Mononuclear cell (primary cell): ENCODE measurements around the gene CPNE8. TPM values are rescaled to one million over a fixed set of nuclear protein-coding genes. Genes with fewer than 3 reads are reported as not detected.
A peak's percentile ranks its signal among the peaks of the same experiment; 100 is the strongest.

Source experiments
- H3K27me3 ChIP-seq: 2 replicates; pipeline ENCODE4 v1.6.0; 2011; ENCODE audit warnings: low read length, control low read depth; ENCODE audit not compliant: insufficient read depth
- H3K4me1 ChIP-seq: 2 replicates; pipeline ENCODE4 v1.5.1; 2011; ENCODE audit warnings: mild to moderate bottlenecking, low read length, control low read depth; ENCODE audit not compliant: insufficient read depth
- H3K4me3 ChIP-seq: 2 replicates; pipeline ENCODE4 v1.5.1; 2011; ENCODE audit warnings: mild to moderate bottlenecking, low read length, moderate library complexity
- H3K9me3 ChIP-seq: 2 replicates; pipeline ENCODE4 v1.5.1; 2011; ENCODE audit warnings: low read depth, mild to moderate bottlenecking, control low read depth, low read length
- total RNA-seq: library from RNA; depleted of rRNA; stranded (reverse); fragments of >200 nt; gene quantifications from one replicate; pipeline ENCODE4 v1.2.3, GENCODE V29; 2012

CPNE8 gene
- total RNA-seq, 1 donor, result 8.5 TPM

DNA sequence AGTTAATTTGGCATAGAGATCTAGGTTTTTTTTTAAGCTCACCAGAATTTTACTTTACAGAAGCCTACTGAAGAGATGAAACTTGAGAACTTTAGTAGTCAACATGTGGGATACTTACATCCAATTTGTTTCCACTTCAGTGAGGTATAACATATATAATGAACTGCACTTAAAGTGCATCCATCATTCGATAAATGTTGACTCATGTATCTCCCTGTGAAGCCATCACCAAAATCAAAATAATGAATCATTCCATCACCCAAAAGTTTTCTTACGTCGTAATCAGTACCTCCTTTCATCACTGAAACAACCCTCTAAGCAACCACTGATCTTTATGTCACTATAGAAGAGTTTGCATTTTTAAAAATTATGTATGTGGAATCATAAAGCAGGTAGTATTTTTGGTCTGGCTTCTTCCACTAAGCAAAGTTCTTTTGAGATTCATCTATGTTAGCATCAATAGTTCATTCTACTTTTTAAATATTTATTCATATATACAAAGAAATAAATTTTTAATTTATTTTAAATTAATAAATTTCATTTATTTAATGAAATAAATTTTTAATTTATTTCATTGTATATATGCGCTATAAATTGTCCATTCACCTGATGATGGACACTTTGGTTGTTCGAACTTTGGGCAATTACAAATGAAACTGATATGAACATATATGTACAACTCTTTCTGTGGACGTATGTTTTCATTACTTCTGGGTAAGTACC, 2.0 kb upstream of the CPNE8 start:
- Histone ChIP-seq H3K4me1 (peaks cover 27% of the 10 kb centered on the region), H3K27me3 (no peaks in the 10 kb centered on the region), H3K9me3 (no peaks in the 10 kb centered on the region), H3K4me3 (peak overlapping the region; percentile 58)

DNA sequence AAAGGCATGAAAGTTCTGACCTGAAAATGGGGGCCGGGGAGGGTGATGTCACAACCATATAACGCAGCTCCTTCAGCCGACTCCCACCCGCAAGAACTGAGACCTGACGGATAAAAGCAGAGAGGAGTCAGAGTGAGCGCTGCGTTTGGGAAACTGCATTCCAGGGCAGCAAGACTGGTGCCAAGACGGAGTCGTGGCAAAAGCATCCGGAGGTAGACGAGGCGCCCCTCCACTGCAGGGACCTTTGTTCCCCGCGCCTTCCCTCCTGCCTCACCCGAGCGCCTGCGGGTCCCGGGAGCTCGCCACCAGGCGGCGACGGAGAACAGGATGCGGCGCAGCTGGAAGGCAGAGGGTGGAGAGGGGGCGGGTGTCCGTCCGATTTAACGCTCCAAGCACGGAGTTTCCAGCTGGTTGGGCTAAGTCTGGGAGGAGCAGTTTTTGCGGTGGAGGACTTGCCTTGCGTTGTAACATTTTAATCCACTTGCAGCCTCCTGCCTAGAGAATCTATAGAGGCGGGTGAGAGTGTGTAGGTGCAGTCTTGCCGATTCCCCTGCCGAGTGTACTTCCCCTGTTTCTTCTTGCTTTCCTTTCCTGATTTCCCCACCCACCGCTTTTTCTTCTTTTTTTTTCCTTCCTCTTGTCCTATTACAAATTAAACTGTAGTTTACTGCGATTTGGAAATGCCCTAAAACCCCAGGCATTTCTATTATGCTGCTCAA, 1.2 kb upstream of the CPNE8 start:
- no peaks in the 10 kb centered on the region for H3K27me3 ChIP-seq
- H3K9me3 ChIP-seq, result no peaks in the 10 kb centered on the region
- H3K4me3 ChIP-seq, result peak overlapping the region; percentile 58
- H3K4me1 ChIP-seq, result peaks cover 27% of the 10 kb centered on the region

DNA sequence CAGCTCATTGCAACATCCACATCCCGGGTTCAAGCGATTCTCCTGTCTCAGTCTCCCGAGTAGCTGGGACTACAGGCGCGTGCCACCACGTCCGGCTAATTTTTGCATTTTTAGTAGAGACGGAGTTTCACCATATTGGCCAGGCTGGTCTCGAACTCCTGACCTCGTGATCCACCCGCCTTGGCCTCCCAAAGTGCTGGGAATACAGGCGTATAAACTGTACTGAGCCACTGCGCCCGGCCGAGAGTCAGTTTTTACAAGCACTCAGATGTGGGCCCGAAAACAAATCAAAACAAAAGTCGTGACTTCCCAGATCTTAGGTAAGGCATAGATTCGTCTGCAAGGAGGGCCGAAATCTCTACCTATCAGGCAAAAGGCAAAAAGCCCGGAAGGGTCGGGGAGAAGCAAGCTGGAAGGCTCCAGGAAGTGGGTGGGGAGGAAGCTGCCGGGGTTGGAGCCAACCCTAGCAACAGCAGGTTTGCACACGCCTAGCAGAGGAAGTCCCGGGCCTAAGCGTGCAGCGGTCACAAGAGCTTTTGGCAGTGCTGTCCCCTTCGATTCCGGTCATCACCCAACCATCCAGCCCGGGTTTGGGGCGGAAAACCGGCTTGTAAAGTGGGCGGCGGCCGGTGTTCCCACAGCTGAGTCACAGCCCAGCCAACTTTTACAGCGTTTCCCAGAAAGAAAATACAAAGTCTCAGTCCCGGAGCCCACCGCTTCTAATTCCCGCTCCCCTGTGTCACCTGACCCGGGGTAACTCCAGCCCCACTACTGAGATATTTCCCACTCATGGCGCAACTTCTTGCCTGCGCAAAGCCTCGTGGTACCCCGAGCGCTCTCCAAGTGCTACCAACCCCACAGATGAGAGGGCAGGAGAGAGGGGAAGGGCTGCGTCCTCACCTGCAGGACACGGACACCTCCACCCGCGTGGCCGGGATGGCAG, 583 bp downstream of the CPNE8 start:
- Histone ChIP-seq H3K4me3 (peak overlapping the region; percentile 58), H3K27me3 (no peaks in the 10 kb centered on the region), H3K9me3 (no peaks in the 10 kb centered on the region), H3K4me1 (peaks cover 27% of the 10 kb centered on the region)

DNA sequence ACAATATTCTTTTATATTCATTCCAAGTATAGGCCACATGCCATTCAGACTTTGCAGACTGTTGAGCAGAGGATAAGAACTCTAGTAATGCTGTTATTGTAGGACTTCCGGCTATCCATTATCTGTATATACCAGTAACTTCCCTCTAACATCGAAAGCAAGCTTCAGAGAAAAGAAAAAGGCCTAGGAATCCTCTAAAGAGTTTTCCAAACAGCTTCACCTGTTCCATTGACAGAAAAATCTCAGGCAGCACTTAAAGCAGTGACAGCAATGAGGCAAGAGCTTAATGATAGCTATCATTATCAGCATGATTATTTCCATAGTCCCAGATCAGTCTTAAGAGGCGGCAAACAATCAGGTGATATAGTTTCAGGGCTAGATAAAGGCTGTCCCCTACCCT, 1.8 kb downstream of the CPNE8 start:
- Histone ChIP-seq H3K4me3 (no peak overlapping the region), H3K9me3 (no peaks in the 10 kb centered on the region), H3K27me3 (no peaks in the 10 kb centered on the region), H3K4me1 (peaks cover 27% of the 10 kb centered on the region)

DNA sequence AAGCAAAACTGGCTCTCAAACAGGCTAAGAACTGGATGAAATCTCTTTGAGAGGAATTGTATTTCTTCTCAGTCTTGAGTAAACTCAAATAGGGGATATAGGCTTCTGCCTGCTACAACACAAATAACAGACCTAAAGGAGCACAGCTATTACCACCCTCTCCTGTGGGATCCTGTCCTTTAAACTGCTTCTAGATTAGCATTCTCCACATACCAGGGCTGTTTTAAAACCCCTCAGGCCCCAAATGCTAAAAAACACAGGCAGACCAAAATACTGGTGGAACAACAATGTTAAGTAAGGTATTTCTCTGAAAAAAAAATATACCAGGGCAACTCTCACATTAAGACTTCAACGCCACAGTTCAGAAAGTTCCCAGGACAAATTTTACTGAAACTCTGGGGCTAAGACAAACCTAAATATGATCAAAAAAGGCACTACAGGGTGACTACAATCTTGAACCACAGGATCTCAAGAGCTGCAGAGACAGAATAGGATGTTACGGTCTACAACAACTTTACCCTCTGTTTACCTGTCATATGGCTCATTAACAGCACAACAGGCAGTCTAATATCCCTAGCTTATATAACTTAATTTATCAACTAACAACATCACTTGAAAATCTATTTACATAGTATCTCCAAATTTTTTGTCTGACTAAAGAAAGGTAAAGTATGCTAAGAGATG, 7.2 kb downstream of the CPNE8 start:
- Histone ChIP-seq H3K27me3 (no peaks in the 10 kb centered on the region), H3K9me3 (no peaks in the 10 kb centered on the region), H3K4me1 (peaks cover under 1% of the 10 kb centered on the region), H3K4me3 (no peak overlapping the region)

DNA sequence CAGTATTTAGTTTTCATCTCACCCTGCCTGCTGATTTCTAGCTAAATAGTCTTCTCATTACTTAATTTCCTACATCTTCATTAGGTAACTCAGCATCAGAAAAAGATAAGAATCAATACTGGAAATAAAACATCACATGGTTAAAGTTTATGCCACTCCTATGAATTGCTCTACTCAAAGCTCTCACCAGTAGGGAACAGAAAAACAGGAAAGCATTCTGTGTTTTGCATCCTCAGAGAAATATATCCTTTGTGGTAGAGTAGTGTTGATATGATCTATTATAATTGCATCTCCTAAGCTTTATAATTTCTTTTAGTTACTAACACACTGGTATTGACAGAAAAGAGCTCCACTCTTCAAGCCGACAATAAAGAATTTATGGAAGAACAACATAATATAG, 9.9 kb downstream of the CPNE8 start:
- no peaks in the 10 kb centered on the region for H3K27me3 ChIP-seq
- H3K4me1 ChIP-seq, result no peaks in the 10 kb centered on the region
- no peaks in the 10 kb centered on the region for H3K9me3 ChIP-seq
- no peak overlapping the region for H3K4me3 ChIP-seq

DNA sequence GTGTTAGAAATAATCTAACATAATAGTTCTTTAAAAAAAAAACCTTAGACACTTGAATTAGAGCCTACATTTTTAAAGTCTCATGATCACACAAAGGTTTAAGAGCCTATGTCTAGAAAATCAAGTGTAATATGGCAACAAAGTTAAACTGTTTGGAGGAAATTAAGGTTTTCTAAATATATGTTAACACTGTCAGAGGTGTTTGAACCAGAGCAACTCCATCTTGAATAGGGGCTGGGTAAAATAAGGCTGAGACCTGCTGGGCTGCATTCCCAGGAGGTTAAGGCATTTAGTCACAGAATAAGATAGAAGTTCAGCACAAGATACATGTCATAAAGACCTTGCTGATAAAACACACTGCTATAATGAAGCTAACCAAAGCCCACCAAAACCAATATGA, 12.4 kb downstream of the CPNE8 start:
- Histone ChIP-seq H3K4me3 (no peak overlapping the region), H3K9me3 (no peaks in the 10 kb centered on the region), H3K27me3 (no peaks in the 10 kb centered on the region), H3K4me1 (no peaks in the 10 kb centered on the region)

DNA sequence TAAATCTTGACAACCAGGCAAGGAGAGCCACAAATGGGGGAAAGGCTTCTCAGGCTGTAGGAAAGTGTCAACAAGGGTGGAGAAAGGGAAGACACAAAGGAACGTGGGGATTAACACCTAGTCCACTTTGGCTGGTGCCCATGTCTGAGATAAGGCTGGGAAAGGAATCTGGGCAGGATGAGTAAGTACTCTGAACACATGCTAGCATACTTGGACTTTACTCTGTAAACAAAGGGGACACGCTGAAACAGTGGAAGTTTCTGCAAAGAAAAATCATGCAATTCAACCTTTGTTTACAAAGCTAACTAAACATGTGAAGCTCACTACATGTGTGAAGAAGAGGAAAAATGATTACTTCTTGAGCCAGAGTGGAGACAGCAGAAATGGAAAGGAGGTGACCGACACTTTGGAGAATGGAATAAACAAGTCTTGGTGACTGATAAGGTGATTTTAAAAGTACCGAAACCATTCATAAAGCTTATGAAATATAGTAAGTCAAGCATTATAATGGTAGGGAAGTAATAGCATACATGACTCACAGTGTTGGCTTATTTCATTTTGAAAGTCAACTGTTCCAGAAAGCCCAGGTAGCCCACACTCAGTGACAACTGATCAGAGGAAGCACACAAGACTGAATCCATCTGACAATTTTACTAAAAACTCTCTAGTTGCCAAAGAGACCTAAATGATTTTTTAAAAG, 13.2 kb downstream of the CPNE8 start:
- H3K4me1 ChIP-seq, result no peaks in the 10 kb centered on the region
- no peaks in the 10 kb centered on the region for H3K9me3 ChIP-seq
- no peaks in the 10 kb centered on the region for H3K27me3 ChIP-seq
- no peak overlapping the region for H3K4me3 ChIP-seq

DNA sequence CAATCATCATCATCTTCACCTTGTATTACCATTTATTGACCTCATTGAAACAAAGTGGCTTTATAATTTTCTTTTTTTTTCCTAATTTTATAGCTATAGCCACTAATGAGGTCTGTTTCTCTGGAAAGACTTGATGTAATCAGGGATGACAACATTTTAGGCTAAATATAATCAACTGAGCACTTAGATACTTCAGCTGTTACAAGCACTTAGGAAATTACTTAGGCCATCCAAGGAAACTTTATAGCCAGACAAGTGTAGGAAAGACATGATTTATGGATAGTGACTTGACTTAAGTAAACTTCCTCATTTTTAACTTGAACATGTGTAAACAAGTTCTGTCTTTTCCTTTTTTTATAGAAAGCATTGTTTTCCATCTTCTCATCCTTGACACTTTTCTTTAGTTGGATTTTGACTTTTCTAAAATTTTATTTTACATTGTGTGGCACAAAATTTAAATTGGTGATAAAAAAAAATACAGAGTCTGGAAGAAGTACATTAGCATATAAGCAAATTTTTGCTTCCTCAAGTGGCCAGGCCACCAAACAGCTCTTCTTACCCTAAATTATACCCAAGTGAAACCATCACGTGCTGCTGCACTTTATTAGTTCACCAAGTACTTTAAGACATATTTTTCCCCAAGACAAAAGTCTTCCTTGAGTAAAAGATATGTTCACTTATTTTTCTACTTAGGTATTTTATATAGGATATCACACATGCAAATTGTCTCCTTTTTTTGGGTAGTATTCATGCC, 15.1 kb downstream of the CPNE8 start:
- Histone ChIP-seq H3K4me3 (no peak overlapping the region), H3K9me3 (no peaks in the 10 kb centered on the region), H3K4me1 (no peaks in the 10 kb centered on the region), H3K27me3 (no peaks in the 10 kb centered on the region)

DNA sequence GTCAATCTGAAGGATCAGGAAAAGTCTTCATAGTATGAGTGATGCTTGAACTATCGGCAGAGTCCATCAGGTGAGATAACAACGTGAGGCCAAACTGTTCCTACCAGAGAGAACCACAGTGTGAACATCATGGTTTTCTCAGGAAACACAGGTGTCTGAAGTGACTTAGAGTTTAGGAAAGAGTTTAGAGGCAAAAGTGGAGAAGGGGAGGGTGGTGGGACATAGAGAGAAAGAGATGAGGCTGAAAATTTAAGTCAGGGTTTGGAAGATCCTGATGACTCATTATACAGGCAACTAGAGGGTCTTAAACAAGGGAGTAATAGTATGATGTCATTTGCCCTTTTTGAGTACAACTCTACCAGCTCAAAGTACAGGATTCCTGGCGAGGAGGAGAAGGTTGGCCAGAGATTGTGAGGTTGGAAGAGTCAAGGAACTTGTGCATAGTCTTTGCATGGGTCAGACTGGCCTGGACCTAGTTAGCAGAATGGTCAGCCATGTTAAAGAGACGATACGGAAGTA, 16.0 kb downstream of the CPNE8 start:
- Histone ChIP-seq H3K4me1 (no peaks in the 10 kb centered on the region), H3K9me3 (no peaks in the 10 kb centered on the region), H3K27me3 (no peaks in the 10 kb centered on the region), H3K4me3 (no peak overlapping the region)

DNA sequence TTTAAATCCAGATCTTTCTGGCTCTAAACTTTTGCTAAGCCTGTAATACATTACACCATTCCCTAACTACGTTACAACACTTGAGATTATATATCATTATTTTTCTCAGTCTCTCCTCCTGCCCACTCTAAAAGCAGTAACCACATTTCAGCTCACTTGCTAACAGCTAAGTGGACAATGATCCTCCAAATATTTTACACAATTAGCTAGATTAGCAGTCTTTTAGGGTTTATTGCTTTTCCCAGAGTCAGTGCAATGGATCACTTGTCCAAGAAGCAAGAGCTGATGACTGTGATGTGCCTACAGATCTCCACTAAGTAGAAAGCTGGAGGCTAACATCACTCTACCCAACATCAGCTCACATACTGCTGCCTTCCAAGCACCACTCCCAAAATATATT, 17.6 kb downstream of the CPNE8 start:
- no peak overlapping the region for H3K4me3 ChIP-seq
- no peaks in the 10 kb centered on the region for H3K4me1 ChIP-seq
- H3K27me3 ChIP-seq, result no peaks in the 10 kb centered on the region
- no peaks in the 10 kb centered on the region for H3K9me3 ChIP-seq

DNA sequence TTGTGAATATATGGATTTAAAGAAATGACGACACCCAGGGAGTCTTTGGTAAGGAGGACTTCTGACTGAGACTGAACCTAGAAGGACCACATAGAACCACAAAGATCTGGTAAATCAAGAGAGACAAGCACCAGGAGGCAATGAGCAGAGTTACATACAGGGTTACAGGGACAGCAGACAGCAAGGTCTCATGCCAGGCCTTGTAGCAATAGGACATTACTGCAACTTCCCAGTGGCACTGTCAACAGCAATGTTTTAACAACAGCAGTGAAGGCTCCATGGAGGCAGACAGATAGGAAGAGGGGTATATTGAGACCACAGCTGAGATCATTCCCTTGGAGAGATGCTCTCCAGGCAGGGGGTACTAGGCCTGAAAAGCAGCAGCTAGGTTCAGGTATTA, 18.5 kb downstream of the CPNE8 start:
- H3K4me3 ChIP-seq, result no peak overlapping the region

DNA sequence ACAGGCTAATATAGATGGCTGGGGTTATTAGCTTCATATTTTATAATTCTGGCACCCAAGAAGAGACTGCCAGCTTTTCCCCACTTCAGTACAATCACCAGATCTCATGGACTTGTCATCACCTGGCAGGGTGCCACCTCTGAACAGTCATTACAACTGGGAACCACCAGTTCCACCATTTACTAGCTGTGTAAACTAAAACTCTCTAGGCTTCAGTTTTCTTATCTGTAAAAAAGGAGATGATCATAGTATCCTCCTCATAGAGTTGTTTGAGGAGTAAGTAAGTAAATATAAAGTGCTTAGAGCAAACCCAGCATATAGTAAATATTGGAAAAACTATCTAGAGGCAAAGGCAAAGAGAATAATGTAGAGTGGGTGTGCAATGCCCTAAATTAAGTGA, 19.3 kb downstream of the CPNE8 start:
- Histone ChIP-seq H3K4me3 (no peak overlapping the region), H3K9me3 (no peaks in the 10 kb centered on the region), H3K4me1 (no peaks in the 10 kb centered on the region), H3K27me3 (no peaks in the 10 kb centered on the region)

More for the DNA sequence above, 18.5 kb downstream of the CPNE8 start:
- H3K27me3 ChIP-seq, result no peaks in the 10 kb centered on the region
- H3K4me1 ChIP-seq, result no peaks in the 10 kb centered on the region
- H3K9me3 ChIP-seq, result no peaks in the 10 kb centered on the region
